ENCODE results near the gene SHD.

SHD gene

DNA sequence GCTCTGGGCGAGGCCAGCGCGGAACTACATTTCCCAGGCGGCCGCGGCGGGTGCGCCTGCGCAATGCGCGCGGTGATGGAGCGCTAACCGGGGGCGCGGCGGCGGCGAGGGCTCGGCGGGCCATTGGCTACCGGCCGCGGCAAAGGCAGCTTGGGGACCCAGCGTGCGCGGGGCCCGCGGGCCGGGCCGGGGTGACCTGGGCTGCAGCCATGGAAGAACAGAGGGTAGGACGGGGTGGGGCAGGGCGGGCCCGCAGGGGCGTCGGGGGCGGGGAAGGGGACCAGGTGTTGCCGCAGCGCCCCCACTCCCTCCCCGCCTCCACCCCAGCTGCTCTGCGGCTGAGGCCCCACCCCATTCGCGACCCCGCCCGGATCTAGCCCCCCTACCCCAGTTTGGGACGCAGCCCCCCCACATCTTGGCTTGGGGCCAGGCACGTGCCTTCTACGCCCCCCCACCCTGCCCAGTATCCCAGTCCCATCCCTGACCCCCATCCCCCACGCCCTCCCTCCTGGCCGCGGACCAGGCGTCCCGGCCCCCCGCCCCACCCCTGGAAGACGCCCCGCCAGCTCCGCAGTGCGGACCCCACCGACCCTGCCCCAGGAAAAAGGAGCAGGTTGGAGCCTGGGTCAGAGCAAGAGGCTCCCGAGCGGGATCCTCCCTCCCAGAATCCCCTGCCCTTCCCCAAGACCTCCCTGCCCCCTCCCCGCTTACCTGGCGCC is 25.6 kb downstream of the SHD start, which contains the start of gene FSD1:
Gene FSD1, plus strand, starts transcription at position 61 of the 719 bp plus-strand sequence. Its CDS starts 149 bp downstream, at position 210.
- DNase-seq (ENCODE audit: low read depth in 1 of 2, low spot score in 1 of 2), result no peak
- H3K4me3 ChIP-seq (replicated peaks; ENCODE audit: insufficient read depth, low read length), result no peak within 1 kb of the TSS
- H3K27ac ChIP-seq (replicated peaks), result no peak within 1 kb of the TSS
- peaks cover 9% of the 10 kb centered on the region for H3K27me3 ChIP-seq (ENCODE audit: insufficient read depth, poor library complexity, severe bottlenecking)
- TF ChIP-seq SPI1 (IDR thresholded peaks at IDR 0.05; ENCODE audit: borderline replicate concordance, low read depth) (no peak), GABPA (IDR thresholded peaks at IDR 0.05; ENCODE audit: low read depth) (no peak), CTCF (IDR thresholded peaks at IDR 0.05; ENCODE audit: insufficient read depth, low read length) (no peak), POLR2AphosphoS5 (IDR thresholded peaks at IDR 0.05; ENCODE audit: low read depth) (no peak)
- TF ChIP-seq, protein P1, sequence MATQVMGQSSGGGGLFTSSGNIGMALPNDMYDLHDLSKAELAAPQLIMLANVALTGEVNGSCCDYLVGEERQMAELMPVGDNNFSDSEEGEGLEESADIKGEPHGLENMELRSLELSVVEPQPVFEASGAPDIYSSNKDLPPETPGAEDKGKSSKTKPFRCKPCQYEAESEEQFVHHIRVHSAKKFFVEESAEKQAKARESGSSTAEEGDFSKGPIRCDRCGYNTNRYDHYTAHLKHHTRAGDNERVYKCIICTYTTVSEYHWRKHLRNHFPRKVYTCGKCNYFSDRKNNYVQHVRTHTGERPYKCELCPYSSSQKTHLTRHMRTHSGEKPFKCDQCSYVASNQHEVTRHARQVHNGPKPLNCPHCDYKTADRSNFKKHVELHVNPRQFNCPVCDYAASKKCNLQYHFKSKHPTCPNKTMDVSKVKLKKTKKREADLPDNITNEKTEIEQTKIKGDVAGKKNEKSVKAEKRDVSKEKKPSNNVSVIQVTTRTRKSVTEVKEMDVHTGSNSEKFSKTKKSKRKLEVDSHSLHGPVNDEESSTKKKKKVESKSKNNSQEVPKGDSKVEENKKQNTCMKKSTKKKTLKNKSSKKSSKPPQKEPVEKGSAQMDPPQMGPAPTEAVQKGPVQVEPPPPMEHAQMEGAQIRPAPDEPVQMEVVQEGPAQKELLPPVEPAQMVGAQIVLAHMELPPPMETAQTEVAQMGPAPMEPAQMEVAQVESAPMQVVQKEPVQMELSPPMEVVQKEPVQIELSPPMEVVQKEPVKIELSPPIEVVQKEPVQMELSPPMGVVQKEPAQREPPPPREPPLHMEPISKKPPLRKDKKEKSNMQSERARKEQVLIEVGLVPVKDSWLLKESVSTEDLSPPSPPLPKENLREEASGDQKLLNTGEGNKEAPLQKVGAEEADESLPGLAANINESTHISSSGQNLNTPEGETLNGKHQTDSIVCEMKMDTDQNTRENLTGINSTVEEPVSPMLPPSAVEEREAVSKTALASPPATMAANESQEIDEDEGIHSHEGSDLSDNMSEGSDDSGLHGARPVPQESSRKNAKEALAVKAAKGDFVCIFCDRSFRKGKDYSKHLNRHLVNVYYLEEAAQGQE (IDR thresholded peaks at IDR 0.05; ENCODE audit: insufficient replicate concordance, low read depth), result no peak

- DNase-seq (ENCODE audit: low read depth in 1 of 2, low spot score in 1 of 2), result no peak
- Histone ChIP-seq H3K27me3 (ENCODE audit: insufficient read depth, poor library complexity, severe bottlenecking) (peaks cover 9% of the 10 kb centered on the region), H3K27ac (replicated peaks) (no peak overlapping the region), H3K4me3 (replicated peaks; ENCODE audit: insufficient read depth, low read length) (no peak overlapping the region)
- TF ChIP-seq GABPA (IDR thresholded peaks at IDR 0.05; ENCODE audit: low read depth), result no peak
- no peak for TF ChIP-seq SPI1 (IDR thresholded peaks at IDR 0.05; ENCODE audit: borderline replicate concordance, low read depth)
- TF ChIP-seq POLR2AphosphoS5 (IDR thresholded peaks at IDR 0.05; ENCODE audit: low read depth), result no peak
- TF ChIP-seq, protein P1 (IDR thresholded peaks at IDR 0.05; ENCODE audit: insufficient replicate concordance, low read depth), result no peak
- TF ChIP-seq CTCF (IDR thresholded peaks at IDR 0.05; ENCODE audit: insufficient read depth, low read length), result no peak
These were observed 26.2 kb downstream of the SHD start for GRCh38 chr19:4305257-4305612.

DNA sequence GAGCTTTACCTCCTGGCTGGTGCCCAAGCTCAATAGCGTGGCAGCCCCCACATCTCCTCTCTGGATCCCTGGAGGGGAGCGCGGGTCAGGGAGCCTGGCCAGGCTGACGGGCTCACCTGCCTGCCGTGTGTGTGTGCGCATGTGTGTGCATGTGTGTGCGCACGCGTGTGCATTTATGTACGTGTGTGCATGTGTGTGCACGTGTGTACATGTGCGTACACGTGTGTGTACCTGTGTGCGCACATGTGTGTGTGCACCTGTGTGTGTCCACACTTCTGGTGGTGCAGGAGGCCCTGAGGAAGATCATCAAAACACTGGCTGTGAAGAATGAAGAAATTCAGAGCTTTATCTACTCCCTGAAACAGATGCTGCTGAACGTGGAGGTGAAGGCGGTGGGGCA is 26.6 kb downstream of the SHD start:
- Histone ChIP-seq H3K4me3 (replicated peaks; ENCODE audit: insufficient read depth, low read length) (no peak overlapping the region), H3K27me3 (ENCODE audit: insufficient read depth, poor library complexity, severe bottlenecking) (peaks cover 9% of the 10 kb centered on the region), H3K27ac (replicated peaks) (no peak overlapping the region)
- TF ChIP-seq, protein P1 (IDR thresholded peaks at IDR 0.05; ENCODE audit: insufficient replicate concordance, low read depth), result no peak
- TF ChIP-seq POLR2AphosphoS5 (IDR thresholded peaks at IDR 0.05; ENCODE audit: low read depth) (no peak), GABPA (IDR thresholded peaks at IDR 0.05; ENCODE audit: low read depth) (no peak), SPI1 (IDR thresholded peaks at IDR 0.05; ENCODE audit: borderline replicate concordance, low read depth) (no peak), CTCF (IDR thresholded peaks at IDR 0.05; ENCODE audit: insufficient read depth, low read length) (no peak)
- DNase-seq (ENCODE audit: low read depth in 1 of 2, low spot score in 1 of 2), result no peak

All from HL-60 (cell line).